ENCODE results near the gene TRPM3.

DNA sequence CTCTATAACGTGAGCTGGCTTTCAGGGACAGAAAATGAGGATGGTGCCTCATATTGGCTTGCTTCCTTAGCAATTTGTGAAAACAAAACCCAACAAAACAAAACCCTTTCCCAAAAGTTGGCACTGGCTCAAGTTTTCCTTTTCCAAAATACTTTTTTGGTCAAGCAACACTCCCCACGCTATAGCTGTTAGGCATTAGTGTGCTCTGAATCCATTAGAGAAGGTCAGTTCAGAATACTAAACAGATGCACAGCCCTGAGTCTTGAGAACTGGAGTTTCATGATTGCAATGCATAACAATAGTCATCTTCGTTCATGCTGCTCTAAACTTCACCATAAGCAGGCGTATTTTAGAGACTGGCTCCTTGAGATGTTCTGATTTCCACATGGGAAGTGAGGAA lies 534.9 kb downstream of the TRPM3 start:
- TF ChIP-seq, protein P1, sequence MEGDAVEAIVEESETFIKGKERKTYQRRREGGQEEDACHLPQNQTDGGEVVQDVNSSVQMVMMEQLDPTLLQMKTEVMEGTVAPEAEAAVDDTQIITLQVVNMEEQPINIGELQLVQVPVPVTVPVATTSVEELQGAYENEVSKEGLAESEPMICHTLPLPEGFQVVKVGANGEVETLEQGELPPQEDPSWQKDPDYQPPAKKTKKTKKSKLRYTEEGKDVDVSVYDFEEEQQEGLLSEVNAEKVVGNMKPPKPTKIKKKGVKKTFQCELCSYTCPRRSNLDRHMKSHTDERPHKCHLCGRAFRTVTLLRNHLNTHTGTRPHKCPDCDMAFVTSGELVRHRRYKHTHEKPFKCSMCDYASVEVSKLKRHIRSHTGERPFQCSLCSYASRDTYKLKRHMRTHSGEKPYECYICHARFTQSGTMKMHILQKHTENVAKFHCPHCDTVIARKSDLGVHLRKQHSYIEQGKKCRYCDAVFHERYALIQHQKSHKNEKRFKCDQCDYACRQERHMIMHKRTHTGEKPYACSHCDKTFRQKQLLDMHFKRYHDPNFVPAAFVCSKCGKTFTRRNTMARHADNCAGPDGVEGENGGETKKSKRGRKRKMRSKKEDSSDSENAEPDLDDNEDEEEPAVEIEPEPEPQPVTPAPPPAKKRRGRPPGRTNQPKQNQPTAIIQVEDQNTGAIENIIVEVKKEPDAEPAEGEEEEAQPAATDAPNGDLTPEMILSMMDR (IDR thresholded peaks at IDR 0.05) = no peak
- no peak for TF ChIP-seq EZH2 (IDR thresholded peaks at IDR 0.05; ENCODE audit: borderline replicate concordance, insufficient read depth, low read depth, low read length, poor library complexity, severe bottlenecking)
